Measurements from ENCODE around the gene PERP. TPM values are rescaled to one million over a fixed set of nuclear protein-coding genes. Genes with fewer than 3 reads are reported as not detected.
"Not testable (repeated sequence)": the region's sequence is repeated elsewhere in the genome, so short reads cannot be mapped to it uniquely, and the experiment has no call there.

PERP gene
- total RNA-seq, 4 donors from 2014 or later: 9.2 to 18.4 (median 14.8) TPM

- Histone ChIP-seq H3K4me3 (no peak overlapping the region), H3K27me3 (no peaks in the 10 kb centered on the region), H3K27ac (no peak overlapping the region), H3K4me1 (no peaks in the 10 kb centered on the region), H3K36me3 (no peaks in the 10 kb centered on the region), H3K9me3 (no peaks in the 10 kb centered on the region)
- TF ChIP-seq POLR2A (IDR thresholded peaks at IDR 0.05): no peak
- TF ChIP-seq CTCF (IDR thresholded peaks at IDR 0.05): no peak
- DNase-seq: no peak
- intact Hi-C loops (cut with DNase I; ENCODE audit: low total_unique reads): no loop called here
Observed at GRCh38 chr6:138082232-138082631, 25.0 kb downstream of the PERP start.

GRCh38 chr6:138079556-138079955 is 27.7 kb downstream of the PERP start:
- intact Hi-C loops (cut with DNase I; ENCODE audit: low total_unique reads); H3K27me3 ChIP-seq; H3K9me3 ChIP-seq; H3K36me3 ChIP-seq; H3K4me3 ChIP-seq; H3K27ac ChIP-seq; DNase-seq; H3K4me1 ChIP-seq: not testable (repeated sequence)

- TF ChIP-seq CTCF (IDR thresholded peaks at IDR 0.05) (no peak), POLR2A (IDR thresholded peaks at IDR 0.05) (no peak)
- no peak for DNase-seq
- Histone ChIP-seq H3K9me3 (no peaks in the 10 kb centered on the region), H3K27me3 (no peaks in the 10 kb centered on the region), H3K4me3 (no peak overlapping the region), H3K4me1 (no peaks in the 10 kb centered on the region), H3K36me3 (no peaks in the 10 kb centered on the region), H3K27ac (no peak overlapping the region)
- intact Hi-C loops (cut with DNase I; ENCODE audit: low total_unique reads): no loop called here
Observed at GRCh38 chr6:138078491-138078890, 28.7 kb downstream of the PERP start.

- no peak for DNase-seq
- Histone ChIP-seq H3K9me3 (no peaks in the 10 kb centered on the region), H3K4me3 (no peak overlapping the region), H3K27me3 (no peaks in the 10 kb centered on the region), H3K36me3 (no peaks in the 10 kb centered on the region), H3K4me1 (no peaks in the 10 kb centered on the region), H3K27ac (no peak overlapping the region)
- intact Hi-C loops (cut with DNase I; ENCODE audit: low total_unique reads): no loop called here
- TF ChIP-seq POLR2A (IDR thresholded peaks at IDR 0.05): no peak
Observed at GRCh38 chr6:138073264-138073663, 34.0 kb downstream of the PERP start.

GRCh38 chr6:138063726-138064125 is 43.5 kb downstream of the PERP start:
- Histone ChIP-seq H3K36me3 (no peaks in the 10 kb centered on the region), H3K27me3 (no peaks in the 10 kb centered on the region), H3K4me3 (no peak overlapping the region), H3K9me3 (no peaks in the 10 kb centered on the region), H3K4me1 (no peaks in the 10 kb centered on the region), H3K27ac (no peak overlapping the region)
- DNase-seq: no peak
- TF ChIP-seq POLR2A (IDR thresholded peaks at IDR 0.05) (no peak), CTCF (IDR thresholded peaks at IDR 0.05) (no peak)
- intact Hi-C loops (cut with DNase I; ENCODE audit: low total_unique reads): no loop called here

GRCh38 chr6:138054982-138055381 is 52.2 kb downstream of the PERP start:
- Histone ChIP-seq H3K4me1 (no peaks in the 10 kb centered on the region), H3K27me3 (no peaks in the 10 kb centered on the region), H3K4me3 (no peak overlapping the region), H3K27ac (no peak overlapping the region), H3K9me3 (peaks cover 0 to 4% of the 10 kb centered on the region in 2 donors), H3K36me3 (no peaks in the 10 kb centered on the region)
- intact Hi-C loops (cut with DNase I; ENCODE audit: low total_unique reads): no loop called here
- DNase-seq: no peak
- TF ChIP-seq CTCF (IDR thresholded peaks at IDR 0.05): no peak
- TF ChIP-seq POLR2A (IDR thresholded peaks at IDR 0.05): no peak

All from uterus (tissue), 4 donors.